Upper lobe of left lung (tissue), 6 donors: ENCODE results near the gene ADAM15. TPM values are rescaled to one million over a fixed set of nuclear protein-coding genes. Genes with fewer than 3 reads are reported as not detected.

Experiments
- ATAC-seq, 2 donors: fragments of 200-7000 bp; cut with Tn5 transposase; one replicate each; pipeline ENCODE4 v1.9.1; 2022; ENCODE audit warnings: mild to moderate bottlenecking in 2 of 2, moderate library complexity in 2 of 2; ENCODE audit not compliant: low FRiP score in 2 of 2
- DNase-seq, 2 donors: peaks; one replicate each; pipeline ENCODE4 v3.0.0-alpha.2; 2019 to 2020
- H3K27ac ChIP-seq, 4 donors: fragments of 200-600 bp; sonication (generic); one replicate each; pipeline ENCODE4 v1.5.1; 2016 to 2019
- H3K27me3 ChIP-seq, 4 donors: fragments of 200-600 bp; sonication (generic); one replicate each; pipeline ENCODE4 v1.5.1; 2017 to 2019
- H3K36me3 ChIP-seq, 4 donors: fragments of 200-600 bp; sonication (generic); one replicate each; pipeline ENCODE4 v1.5.1; 2016 to 2019
- H3K4me1 ChIP-seq, 4 donors: fragments of 200-600 bp; sonication (generic); one replicate each; pipeline ENCODE4 v1.5.1; 2018 to 2019
- H3K4me3 ChIP-seq, 4 donors: fragments of 200-600 bp; sonication (generic); one replicate each; pipeline ENCODE4 v1.5.1; 2017 to 2019; ENCODE audit warnings: mild to moderate bottlenecking in 2 of 4, moderate library complexity in 1 of 4
- H3K9me3 ChIP-seq, 4 donors: fragments of 200-600 bp; sonication (generic); one replicate each; pipeline ENCODE4 v1.5.1; 2018 to 2019
- CTCF ChIP-seq, 6 experiments: fragments of 450-650 bp in 4 of 6; fragments of 200-600 bp in 2 of 6; sonication (generic) in 2 of 6; IDR thresholded peaks; one replicate each; pipeline ENCODE4 v1.5.1; 2016 to 2019; ENCODE audit warnings: antibody characterized with exemption in 6 of 6
- EP300 ChIP-seq, 4 donors: sonication (generic); formaldehyde crosslinking; IDR thresholded peaks; one replicate each; pipeline ENCODE4 v1.5.1; 2017; ENCODE audit warnings: antibody characterized with exemption in 4 of 4, control low read depth in 2 of 4
- POLR2A ChIP-seq, 4 donors: fragments of 450-650 bp; IDR thresholded peaks; one replicate each; pipeline ENCODE4 v1.5.1; 2016 to 2017; ENCODE audit warnings: antibody characterized with exemption in 4 of 4, mild to moderate bottlenecking in 2 of 4
- POLR2AphosphoS5 ChIP-seq, 2 donors: sonication (generic); formaldehyde crosslinking; IDR thresholded peaks; one replicate each; pipeline ENCODE4 v1.5.1; 2017; ENCODE audit warnings: antibody characterized with exemption in 2 of 2
- WGBS, 2 donors: methylation state at CpG; one replicate each; pipeline ENCODE4 v1.1.5; 2017 to 2018; 5-methylcytosine and 5-hydroxymethylcytosine counted together
- total RNA-seq, 6 donors: library from RNA; depleted of rRNA in 4 of 6; stranded (reverse); fragments of >200 nt in 4 of 6; gene quantifications; one replicate each; pipeline versions ENCODE4 v1.1.0 to v1.2.1, GENCODE V29; 2016 to 2021
- donor health status: DM: no; HTN: no; CAD: no; lungs with moderate emphysema.
- donor health status: DM: no; HTN: yes; CAD: no; lungs with severe emphysema.

Gene ADAM15
- 100 to 1,000 TPM in 4 of 6 donors, 10 to 100 TPM in 2; 52.1 to 246 (median 106) TPM for total RNA-seq

GRCh38 chr1:155050560-155051341, at the start of gene ADAM15:
Gene ADAM15 (plus strand): TSS chr1:155051316. CDS start chr1:155051387, 71 bp downstream.
- DNase-seq (peak; percentile 91 to 97), ATAC-seq (peak; percentile 85 to 95)
- H3K27me3 ChIP-seq = no peaks in the 10 kb centered on the region
- WGBS, 2 donors = 0 to 1% methylated on average over 3 to 50 of the region's 99 CpGs
- H3K9me3 ChIP-seq = no peaks in the 10 kb centered on the region
- H3K27ac ChIP-seq = peak within 1 kb of the TSS; percentile 93 to 95 (median 94)
- TF ChIP-seq EP300 (IDR thresholded peaks at IDR 0.05) (no peak), POLR2A (IDR thresholded peaks at IDR 0.05) (peak in 2 of 4 donors; percentile 12 to 72), POLR2AphosphoS5 (IDR thresholded peaks at IDR 0.05) (peak; percentile 46 to 57), CTCF (IDR thresholded peaks at IDR 0.05) (peak; percentile 95 to 99 (median 98))
- H3K36me3 ChIP-seq = peaks cover 0 to 20% (median 13%) of the 10 kb centered on the region in 4 donors
- peaks cover 25 to 52% (median 35%) of the 10 kb centered on the region in 4 donors for H3K4me1 ChIP-seq
- H3K4me3 ChIP-seq = peak within 1 kb of the TSS; percentile 83 to 94 (median 84)

GRCh38 chr1:155001425-155001674, 49.8 kb upstream of the ADAM15 start:
- Histone ChIP-seq H3K4me3 (peak overlapping the region; percentile 83 to 94 (median 92)), H3K36me3 (no peaks in the 10 kb centered on the region), H3K27ac (peak overlapping the region; percentile 93 to 100 (median 96)), H3K27me3 (no peaks in the 10 kb centered on the region), H3K4me1 (peaks cover 39 to 51% (median 43%) of the 10 kb centered on the region in 4 donors), H3K9me3 (no peaks in the 10 kb centered on the region)
- no peak for TF ChIP-seq CTCF (IDR thresholded peaks at IDR 0.05)
- TF ChIP-seq POLR2A (IDR thresholded peaks at IDR 0.05) = no peak
- no peak for TF ChIP-seq EP300 (IDR thresholded peaks at IDR 0.05)
- no peak for TF ChIP-seq POLR2AphosphoS5 (IDR thresholded peaks at IDR 0.05)
- no peak for ATAC-seq
- 0% methylated on average over 9 to 11 of the region's 11 CpGs for WGBS, 2 donors
- no peak for DNase-seq

- Histone ChIP-seq H3K27me3 (no peaks in the 10 kb centered on the region), H3K27ac (peak overlapping the region; percentile 93 to 100 (median 96)), H3K4me3 (peak overlapping the region; percentile 83 to 94 (median 92)), H3K36me3 (no peaks in the 10 kb centered on the region), H3K4me1 (peaks cover 44 to 56% (median 49%) of the 10 kb centered on the region in 4 donors), H3K9me3 (no peaks in the 10 kb centered on the region)
- TF ChIP-seq EP300 (IDR thresholded peaks at IDR 0.05) = no peak
- TF ChIP-seq POLR2AphosphoS5 (IDR thresholded peaks at IDR 0.05) = peak; percentile 86
- TF ChIP-seq POLR2A (IDR thresholded peaks at IDR 0.05) = peak in 2 of 4 donors; percentile 32 to 82
- TF ChIP-seq CTCF (IDR thresholded peaks at IDR 0.05) = peak; percentile 20 to 43 (median 36)
- 0 to 1% methylated on average over 14 to 37 of the region's 38 CpGs for WGBS, 2 donors
- ATAC-seq (peak; percentile 92 to 95), DNase-seq (peak; percentile 98 to 100)
Measured at GRCh38 chr1:155001675-155002463, 49.2 kb upstream of the ADAM15 start.

- Histone ChIP-seq H3K27ac (peak within 1 kb of the TSS; percentile 93 to 100 (median 96)), H3K9me3 (no peaks in the 10 kb centered on the region), H3K27me3 (no peaks in the 10 kb centered on the region), H3K4me1 (peaks cover 52 to 64% (median 56%) of the 10 kb centered on the region in 4 donors), H3K4me3 (peak within 1 kb of the TSS; percentile 90 to 94 (median 94)), H3K36me3 (no peaks in the 10 kb centered on the region)
- ATAC-seq = peak; percentile 11 to 22
- peak in 1 of 6 experiments; percentile 16 for TF ChIP-seq CTCF (IDR thresholded peaks at IDR 0.05)
- TF ChIP-seq POLR2A (IDR thresholded peaks at IDR 0.05) = peak in 1 of 4 donors; percentile 45
- no peak for TF ChIP-seq POLR2AphosphoS5 (IDR thresholded peaks at IDR 0.05)
- TF ChIP-seq EP300 (IDR thresholded peaks at IDR 0.05) = no peak
- WGBS, 2 donors = 0 to 1% methylated on average over 7 to 21 of the region's 35 CpGs
- peak; percentile 66 to 91 for DNase-seq
Measured at GRCh38 chr1:155002464-155003226, 48.5 kb upstream of the ADAM15 start, which contains the start of gene ZBTB7B. Gene ZBTB7B (plus strand): TSS chr1:155002802. CDS start chr1:155014661, 11,859 bp downstream.
